ENCODE measurements around the gene SLIT3. TPM values are rescaled to one million over a fixed set of nuclear protein-coding genes. Genes with fewer than 3 reads are reported as not detected.
"Not testable (repeated sequence)": the region's sequence is repeated elsewhere in the genome, so short reads cannot be mapped to it uniquely, and the experiment has no call there.

SLIT3 gene
- total RNA-seq, 8 experiments from 2014 or later, result 6.1 to 159 (median 64.4) TPM

DNA sequence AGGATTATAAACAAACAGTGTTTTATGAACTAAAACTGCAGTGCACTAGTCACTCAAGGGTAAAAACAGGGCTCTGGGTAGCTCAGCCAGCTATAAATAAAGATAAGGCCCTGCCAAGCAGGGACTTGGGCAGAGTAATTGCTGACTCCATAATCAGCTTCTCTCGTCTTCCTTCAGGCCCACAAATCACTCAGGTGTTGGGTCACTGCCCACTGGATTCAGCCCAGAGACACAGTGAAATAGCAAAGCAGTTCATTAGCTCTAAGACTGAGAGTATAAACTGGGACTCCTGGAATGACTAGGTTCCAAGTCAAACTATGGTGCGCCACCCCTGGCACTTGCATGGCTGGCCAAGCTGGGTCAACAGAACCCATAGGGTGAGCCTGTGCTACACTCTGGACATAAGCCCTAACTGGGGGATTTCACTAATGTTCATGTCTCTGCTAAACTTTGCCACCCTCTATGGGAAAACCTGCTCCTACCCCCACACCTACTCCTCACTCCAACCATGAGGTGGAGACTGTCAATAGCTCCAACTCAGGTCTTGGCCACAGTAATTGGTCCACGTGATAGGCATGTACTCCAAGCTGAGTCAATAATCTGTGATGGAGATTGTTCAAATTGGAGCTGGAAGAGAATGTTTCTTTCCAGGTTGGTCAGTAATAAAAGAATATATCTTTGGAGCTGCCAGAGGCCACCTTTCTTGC is 158.5 kb downstream of the SLIT3 start:
- peak in 5 of 8 experiments; percentile 74 to 98 (median 84) for ATAC-seq (replicated peaks in 6 of 8)
- H3K4me1 ChIP-seq (replicated peaks in 1 of 2), result peaks cover 10 to 20% of the 10 kb centered on the region in 2 donors
- no peak overlapping the region for H3K4me3 ChIP-seq
- WGBS, 10 experiments, result 50 to 100% (median 75%) methylated on average over 1 to 2 of the region's 3 CpGs; no CpG with 5 or more reads in 4 of the 10 experiments
- no peak overlapping the region for H3K27ac ChIP-seq
- in situ Hi-C loops (cut with MboI; ENCODE audit: low pct_unique_long_range_greater_than_20kb in 2 of 9, low sequenced_read_pairs in 9 of 9, unreplicated experiment in 9 of 9), result no loop called here

DNA sequence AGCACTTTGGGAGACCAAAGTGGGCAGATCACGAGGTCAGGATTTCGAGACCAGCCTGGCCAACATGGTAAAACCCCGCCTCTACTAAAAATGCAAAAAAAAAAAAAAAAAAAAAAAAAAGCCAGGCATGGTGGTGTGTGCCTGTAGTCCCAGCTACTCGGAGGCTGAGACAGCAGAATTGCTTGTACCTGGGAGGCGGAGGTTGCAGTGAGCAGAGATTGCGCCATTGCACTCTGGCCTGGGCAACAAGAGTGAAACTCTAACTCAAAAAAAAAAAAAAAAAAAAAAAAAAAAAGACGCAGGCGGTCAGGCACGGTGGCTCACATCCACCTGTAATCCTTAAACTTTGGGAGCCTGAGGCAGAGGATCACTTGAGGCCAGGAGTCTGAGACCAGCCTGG is 160.7 kb downstream of the SLIT3 start:
- H3K4me1 ChIP-seq (replicated peaks in 1 of 2), result peaks cover 7 to 16% of the 10 kb centered on the region in 2 donors
- H3K27ac ChIP-seq; H3K4me3 ChIP-seq; ATAC-seq (replicated peaks in 6 of 8); in situ Hi-C loops (cut with MboI; ENCODE audit: low pct_unique_long_range_greater_than_20kb in 2 of 9, low sequenced_read_pairs in 9 of 9, unreplicated experiment in 9 of 9): not testable (repeated sequence)
- WGBS, 10 experiments, result 80 to 100% (median 100%) methylated on average over 1 to 5 of the region's 9 CpGs; no CpG with 5 or more reads in 5 of the 10 experiments

DNA sequence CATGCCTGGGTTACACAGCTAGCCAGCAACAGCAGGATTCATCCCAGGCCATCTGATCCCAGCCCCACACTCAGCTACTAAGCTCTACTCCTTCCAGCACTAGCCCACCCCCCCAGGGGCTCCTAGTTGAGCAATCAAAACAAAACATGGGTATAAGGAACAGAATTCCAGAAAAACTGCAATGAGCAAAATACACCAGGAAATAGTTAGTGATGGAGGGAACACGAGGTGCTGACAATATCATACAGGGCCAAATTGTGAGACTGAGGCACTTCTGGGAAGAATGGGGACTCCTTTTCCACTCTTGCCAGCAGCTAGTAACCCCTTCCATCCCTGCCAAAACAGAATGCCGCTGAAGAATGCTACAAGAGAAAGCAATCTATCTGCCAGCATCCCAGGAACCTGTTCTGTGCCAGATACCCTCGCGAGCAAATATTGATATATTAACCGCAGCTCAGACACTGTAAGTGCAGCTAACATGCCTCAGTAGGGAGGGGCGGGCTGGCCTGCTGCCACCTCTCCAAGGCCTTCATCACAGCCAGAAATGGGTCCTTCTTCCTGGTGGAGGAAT is 161.4 kb downstream of the SLIT3 start:
- ATAC-seq (replicated peaks in 6 of 8), result peak in 4 of 8 experiments; percentile 65 to 90 (median 82)
- in situ Hi-C loops (cut with MboI; ENCODE audit: low pct_unique_long_range_greater_than_20kb in 2 of 9, low sequenced_read_pairs in 9 of 9, unreplicated experiment in 9 of 9), result no loop called here
- WGBS, 10 experiments, result 14 to 83% (median 67%) methylated on average over 1 to 6 of the region's 6 CpGs; no CpG with 5 or more reads in 3 of the 10 experiments
- no peak overlapping the region for H3K4me3 ChIP-seq
- H3K27ac ChIP-seq, result no peak overlapping the region
- H3K4me1 ChIP-seq (replicated peaks in 1 of 2), result peaks cover 7 to 16% of the 10 kb centered on the region in 2 donors

DNA sequence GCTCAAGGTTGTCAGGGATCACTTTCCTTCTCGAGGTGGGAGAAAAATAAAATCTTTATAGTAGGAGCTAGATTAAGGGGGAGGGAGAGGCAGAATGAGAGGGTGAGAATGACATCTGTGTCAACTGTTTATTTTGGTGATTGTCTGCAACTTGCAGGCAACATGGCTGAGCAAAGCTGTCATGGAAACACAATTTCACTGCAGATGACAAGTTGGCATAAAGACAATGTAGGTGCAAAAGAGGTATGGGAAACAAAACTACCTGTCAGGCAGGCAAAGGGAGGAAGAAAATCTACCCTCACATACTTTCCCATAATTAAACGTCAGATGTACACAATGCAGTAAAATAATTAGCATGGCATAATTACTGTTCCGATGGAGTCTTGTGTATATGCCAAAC is 167.4 kb downstream of the SLIT3 start:
- in situ Hi-C loops (cut with MboI; ENCODE audit: low pct_unique_long_range_greater_than_20kb in 2 of 9, low sequenced_read_pairs in 9 of 9, unreplicated experiment in 9 of 9), result no loop called here
- H3K27ac ChIP-seq, result no peak overlapping the region
- 20 to 100% (median 74%) methylated on average over 1 to 3 of the region's 3 CpGs for WGBS, 10 experiments

DNA sequence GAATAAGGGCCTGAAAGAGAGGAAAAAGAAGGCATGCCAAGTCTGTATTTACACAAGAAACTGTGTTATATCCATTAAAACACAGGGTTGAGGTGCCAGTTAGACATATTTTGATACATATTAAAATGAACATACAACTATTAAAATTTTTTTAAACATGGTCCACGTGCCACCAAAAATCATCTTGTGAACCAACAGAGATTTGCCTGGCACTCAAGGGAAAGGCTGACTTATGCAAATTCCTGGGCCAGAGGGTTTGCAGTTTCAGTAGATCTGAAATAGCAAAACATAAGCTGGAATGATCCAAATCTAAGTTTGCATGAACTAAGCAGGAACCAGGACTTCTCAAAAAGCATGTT is 168.7 kb downstream of the SLIT3 start:
- 14 to 100% (median 60%) methylated on average over 1 of the region's 1 CpG; no CpG with 5 or more reads in 1 of the 10 experiments for WGBS, 10 experiments
- ATAC-seq (replicated peaks in 6 of 8), result no peak
- H3K4me1 ChIP-seq (replicated peaks in 1 of 2), result peaks cover under 1 to 2% of the 10 kb centered on the region in 2 donors
- no peak overlapping the region for H3K27ac ChIP-seq
- in situ Hi-C loops (cut with MboI; ENCODE audit: low pct_unique_long_range_greater_than_20kb in 2 of 9, low sequenced_read_pairs in 9 of 9, unreplicated experiment in 9 of 9), result no loop called here
- H3K4me3 ChIP-seq, result no peak overlapping the region

More for the DNA sequence above, 167.4 kb downstream of the SLIT3 start:
- no peak overlapping the region for H3K4me3 ChIP-seq
- H3K4me1 ChIP-seq (replicated peaks in 1 of 2), result no peaks in the 10 kb centered on the region
- ATAC-seq (replicated peaks in 6 of 8), result no peak

DNA sequence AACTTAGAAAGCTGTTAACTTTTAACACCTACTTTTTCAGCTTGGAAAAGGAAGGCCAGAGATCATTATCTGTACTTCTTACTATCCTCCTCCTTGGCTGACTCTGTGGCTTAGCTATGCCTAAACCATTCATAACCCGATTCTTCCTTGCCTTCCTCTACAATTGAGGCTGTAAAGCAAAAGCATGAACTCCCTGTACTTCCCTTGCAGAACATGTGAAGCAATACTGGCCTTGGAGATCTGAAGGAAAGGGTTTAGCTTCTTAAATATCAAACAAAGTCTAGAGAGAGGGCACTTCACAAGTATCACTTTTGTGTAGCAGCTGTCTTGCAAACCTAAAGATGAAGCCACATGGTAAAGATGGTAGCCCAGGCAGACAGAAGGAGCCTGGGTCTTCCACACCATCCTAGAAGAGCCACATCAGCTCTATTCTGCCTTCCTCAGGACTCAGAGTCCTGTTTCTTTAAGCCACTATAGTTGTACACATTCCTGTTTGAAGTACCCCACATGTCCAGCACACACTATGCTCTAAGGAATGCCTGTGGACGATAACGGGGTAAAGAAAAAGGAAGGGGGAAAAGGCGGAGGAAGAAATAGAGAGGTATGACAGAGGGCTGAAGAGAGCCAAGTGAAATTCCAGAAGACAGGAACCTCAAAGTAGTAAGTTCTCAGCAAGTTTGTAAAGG is 169.2 kb downstream of the SLIT3 start:
- no peak overlapping the region for H3K4me3 ChIP-seq
- 39 to 80% (median 64%) methylated on average over 1 to 4 of the region's 4 CpGs; no CpG with 5 or more reads in 1 of the 10 experiments for WGBS, 10 experiments
- peaks cover 3 to 6% of the 10 kb centered on the region in 2 donors for H3K4me1 ChIP-seq (replicated peaks in 1 of 2)
- no peak for ATAC-seq (replicated peaks in 6 of 8)
- in situ Hi-C loops (cut with MboI; ENCODE audit: low pct_unique_long_range_greater_than_20kb in 2 of 9, low sequenced_read_pairs in 9 of 9, unreplicated experiment in 9 of 9), result no loop called here
- H3K27ac ChIP-seq, result no peak overlapping the region

DNA sequence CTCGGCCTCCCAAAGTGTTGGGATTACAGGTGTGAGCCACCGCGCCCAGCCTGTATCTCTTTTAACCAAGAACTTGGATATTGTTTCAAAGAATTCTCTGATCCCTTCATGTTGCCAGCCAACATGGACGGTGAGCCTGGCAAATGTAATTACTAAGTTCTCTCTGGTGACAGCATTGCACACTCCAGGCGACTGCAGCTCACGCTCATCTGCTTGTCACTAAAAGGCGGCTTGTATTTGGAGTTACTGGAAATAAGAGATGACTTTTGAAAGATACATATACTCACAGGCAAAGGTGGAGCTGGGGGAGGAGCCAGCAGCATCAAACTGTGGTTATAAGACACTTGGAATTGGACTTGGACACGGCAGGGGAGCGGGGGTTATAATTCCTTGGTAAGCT is 172.3 kb downstream of the SLIT3 start:
- Histone ChIP-seq H3K4me1 (replicated peaks in 1 of 2) (peaks cover 18 to 19% of the 10 kb centered on the region in 2 donors), H3K4me3 (no peak overlapping the region), H3K27ac (no peak overlapping the region)
- WGBS, 10 experiments, result 60 to 100% (median 89%) methylated on average over 1 to 7 of the region's 9 CpGs; no CpG with 5 or more reads in 3 of the 10 experiments
- in situ Hi-C loops (cut with MboI; ENCODE audit: low pct_unique_long_range_greater_than_20kb in 2 of 9, low sequenced_read_pairs in 9 of 9, unreplicated experiment in 9 of 9), result no loop called here
- ATAC-seq (replicated peaks in 6 of 8), result no peak

DNA sequence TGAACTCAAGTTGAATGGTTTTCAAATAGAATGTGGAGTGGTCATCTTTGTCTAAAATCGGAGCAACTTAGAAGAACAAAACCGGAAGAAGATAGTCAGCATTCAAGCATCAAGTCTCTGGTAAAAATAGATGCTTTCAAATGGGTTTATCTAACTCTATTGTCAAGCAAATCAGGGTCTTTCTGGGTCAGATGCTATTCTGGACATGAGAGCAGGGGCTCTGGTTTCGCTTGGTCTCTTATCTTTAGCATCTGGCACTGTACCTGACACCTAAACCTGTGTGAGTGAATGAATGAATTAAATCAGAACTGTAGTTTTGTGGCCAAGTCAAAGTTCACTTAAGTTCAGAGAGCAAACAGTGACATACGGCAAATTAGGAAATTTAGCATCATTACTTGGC is 173.5 kb downstream of the SLIT3 start:
- Histone ChIP-seq H3K4me1 (replicated peaks in 1 of 2) (peaks cover 18 to 19% of the 10 kb centered on the region in 2 donors), H3K27ac (no peak overlapping the region), H3K4me3 (no peak overlapping the region)
- 31 to 96% (median 56%) methylated on average over 3 to 4 of the region's 4 CpGs for WGBS, 10 experiments
- no peak for ATAC-seq (replicated peaks in 6 of 8)
- in situ Hi-C loops (cut with MboI; ENCODE audit: low pct_unique_long_range_greater_than_20kb in 2 of 9, low sequenced_read_pairs in 9 of 9, unreplicated experiment in 9 of 9), result no loop called here

DNA sequence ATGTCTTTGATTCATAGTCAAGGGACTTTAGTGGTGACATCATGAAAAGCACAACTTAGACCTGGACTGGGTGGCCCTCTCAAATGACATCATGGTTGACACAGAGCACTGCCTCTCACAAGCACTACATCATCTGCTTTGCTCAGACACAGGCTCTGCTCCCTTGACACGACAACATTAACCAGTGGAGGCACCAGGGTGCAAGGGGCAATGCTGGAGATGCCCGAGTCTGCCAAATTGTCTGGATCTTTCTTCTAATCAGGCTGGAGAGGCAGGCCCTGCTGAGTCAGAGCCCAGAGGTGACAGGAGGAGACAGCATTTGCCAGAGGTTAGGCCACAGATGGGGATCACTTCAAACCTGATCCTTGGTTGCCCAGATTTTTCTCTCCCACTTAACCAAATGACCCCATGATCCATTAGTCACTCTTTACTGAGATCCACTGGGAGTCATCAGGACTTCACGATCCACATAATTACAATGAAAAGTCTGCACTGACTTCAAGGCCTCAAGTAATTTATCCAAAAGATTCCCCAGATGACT is 174.4 kb downstream of the SLIT3 start:
- in situ Hi-C loops (cut with MboI; ENCODE audit: low pct_unique_long_range_greater_than_20kb in 2 of 9, low sequenced_read_pairs in 9 of 9, unreplicated experiment in 9 of 9), result no loop called here
- Histone ChIP-seq H3K4me1 (replicated peaks in 1 of 2) (peaks cover 18 to 19% of the 10 kb centered on the region in 2 donors), H3K27ac (peak overlapping the region in 1 of 2 donors; percentile 23), H3K4me3 (no peak overlapping the region)
- peak in 5 of 8 experiments; percentile 99 for ATAC-seq (replicated peaks in 6 of 8)
- WGBS, 10 experiments, result 40 to 100% (median 70%) methylated on average over 1 to 3 of the region's 3 CpGs; no CpG with 5 or more reads in 4 of the 10 experiments

DNA sequence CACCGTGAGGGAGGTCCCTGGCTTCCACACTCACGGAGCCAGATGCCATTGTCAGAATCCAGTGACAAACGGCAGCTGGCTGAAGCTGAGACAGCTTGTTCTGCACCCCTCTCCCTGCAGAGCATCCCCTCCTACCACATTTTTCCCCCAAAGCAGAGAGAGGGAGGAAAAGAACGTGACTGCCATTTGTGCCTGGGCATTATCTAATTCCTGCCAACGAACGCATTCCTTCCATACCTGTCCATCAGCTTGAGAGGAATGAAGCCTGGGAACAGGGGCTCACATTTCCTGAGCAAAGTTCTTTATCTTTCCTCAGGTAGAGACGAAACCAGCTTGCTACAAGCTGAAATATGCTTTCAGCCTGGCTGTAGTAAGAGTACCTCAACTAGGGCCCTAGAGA is 175.4 kb downstream of the SLIT3 start:
- Histone ChIP-seq H3K4me3 (no peak overlapping the region), H3K4me1 (replicated peaks in 1 of 2) (peaks cover 18 to 19% of the 10 kb centered on the region in 2 donors), H3K27ac (no peak overlapping the region)
- in situ Hi-C loops (cut with MboI; ENCODE audit: low pct_unique_long_range_greater_than_20kb in 2 of 9, low sequenced_read_pairs in 9 of 9, unreplicated experiment in 9 of 9), result no loop called here
- ATAC-seq (replicated peaks in 6 of 8), result no peak
- WGBS, 10 experiments, result 63 to 100% (median 81%) methylated on average over 1 to 6 of the region's 7 CpGs

DNA sequence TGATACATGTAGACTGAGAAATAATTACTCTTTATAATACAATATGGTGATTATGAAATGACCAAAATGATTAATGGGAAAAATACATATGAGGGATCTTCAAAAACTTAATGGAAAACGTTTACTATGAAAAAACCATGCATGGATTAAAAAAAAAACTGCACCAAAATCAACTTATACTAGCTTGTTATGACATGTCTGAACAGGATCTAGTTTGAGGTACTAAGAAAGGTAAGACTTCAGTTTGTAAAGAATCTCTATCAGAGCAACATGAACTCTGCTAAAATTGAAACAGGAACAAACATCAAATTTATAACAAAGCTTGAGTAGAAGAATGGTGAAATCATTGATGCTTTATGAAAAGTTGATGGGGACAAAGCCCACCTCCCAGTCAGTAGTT is 178.0 kb downstream of the SLIT3 start:
- WGBS, 10 experiments, result 12 to 64% (median 41%) methylated on average over 1 of the region's 1 CpG; no CpG with 5 or more reads in 2 of the 10 experiments
- ATAC-seq (replicated peaks in 6 of 8), result no peak
- H3K4me3 ChIP-seq, result no peak overlapping the region
- in situ Hi-C loops (cut with MboI; ENCODE audit: low pct_unique_long_range_greater_than_20kb in 2 of 9, low sequenced_read_pairs in 9 of 9, unreplicated experiment in 9 of 9), result no loop called here
- H3K4me1 ChIP-seq (replicated peaks in 1 of 2), result peaks cover 18 to 24% of the 10 kb centered on the region in 2 donors
- no peak overlapping the region for H3K27ac ChIP-seq

DNA sequence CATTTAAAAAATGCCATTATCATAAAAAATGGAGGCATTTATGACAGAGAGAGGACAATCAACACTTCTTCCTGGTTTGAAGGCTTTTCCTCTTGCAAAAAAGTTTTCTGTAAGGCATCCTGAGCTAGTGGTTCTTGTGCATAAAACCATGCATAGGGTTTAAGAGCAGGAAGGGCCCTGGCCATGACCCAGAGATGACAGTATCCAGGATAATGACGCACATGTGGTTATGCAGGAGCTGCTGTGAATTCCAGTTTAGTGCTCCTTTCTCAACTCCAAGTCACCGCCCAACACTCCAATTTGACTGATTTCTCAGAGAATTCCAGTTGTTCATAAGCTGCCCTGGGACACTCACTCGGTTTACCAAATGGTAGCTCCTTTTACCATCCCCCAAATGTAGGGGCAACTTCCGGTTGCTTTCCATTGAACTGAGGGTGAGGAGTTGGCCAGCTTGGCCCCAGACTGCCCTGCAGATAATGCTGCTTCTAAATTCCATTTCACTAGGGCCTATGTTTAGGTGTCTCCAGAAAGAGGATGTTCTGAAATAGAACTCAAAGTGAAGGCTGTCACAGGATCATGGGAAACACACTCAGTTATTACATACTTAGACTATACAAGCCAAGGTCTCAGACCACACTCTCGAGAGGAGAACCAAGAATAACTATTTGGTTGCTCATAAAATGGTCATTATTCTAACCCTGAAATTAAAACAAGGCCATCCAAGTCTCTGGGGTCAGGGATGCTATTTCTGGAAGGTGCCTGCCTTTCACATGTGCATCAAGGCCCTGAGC is 179.1 kb downstream of the SLIT3 start:
- peaks cover 13 to 20% of the 10 kb centered on the region in 2 donors for H3K4me1 ChIP-seq (replicated peaks in 1 of 2)
- WGBS, 10 experiments, result 0 to 100% (median 80%) methylated on average over 1 to 4 of the region's 5 CpGs; no CpG with 5 or more reads in 3 of the 10 experiments
- peak in 3 of 8 experiments; percentile 90 to 98 (median 95) for ATAC-seq (replicated peaks in 6 of 8)
- H3K4me3 ChIP-seq, result no peak overlapping the region
- in situ Hi-C loops (cut with MboI; ENCODE audit: low pct_unique_long_range_greater_than_20kb in 2 of 9, low sequenced_read_pairs in 9 of 9, unreplicated experiment in 9 of 9), result no loop called here
- no peak overlapping the region for H3K27ac ChIP-seq

All from motor neuron (in vitro differentiated cells).